Measurements from ENCODE around the gene TUBGCP6. TPM values are rescaled to one million over a fixed set of nuclear protein-coding genes. Genes with fewer than 3 reads are reported as not detected.
A peak's percentile ranks its signal among the peaks of the same experiment; 100 is the strongest.

The TUBGCP6 gene
- total and polyA plus RNA-seq, 2 experiments from 2014 or later = 18.6 to 47.1 TPM

DNA sequence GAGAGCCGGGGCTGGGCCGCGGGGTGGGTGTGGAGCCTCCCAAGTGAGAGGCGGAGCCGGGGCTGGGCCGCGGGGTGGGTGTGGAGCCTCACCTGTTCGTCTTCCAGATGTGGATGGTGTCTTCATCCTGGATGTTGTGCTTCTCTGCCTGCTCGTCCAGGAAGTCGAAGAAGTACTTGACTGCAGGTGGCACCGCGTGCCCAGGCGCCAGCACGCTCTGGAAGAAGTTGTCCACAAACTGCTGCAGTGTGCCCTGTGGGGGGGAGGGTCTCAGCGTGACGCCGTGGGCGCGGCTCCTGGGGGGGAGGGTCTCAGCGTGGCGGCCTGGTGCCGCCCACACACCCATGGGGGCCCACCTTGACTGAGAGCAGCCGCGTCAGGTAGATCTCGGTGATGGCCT, 32.9 kb upstream of the TUBGCP6 start:
- no peak overlapping the region for H3K27ac ChIP-seq (ENCODE audit: low read depth)
- H3K36me3 Mint-ChIP-seq (ENCODE audit: low read depth) = peaks cover 70% of the 10 kb centered on the region

DNA sequence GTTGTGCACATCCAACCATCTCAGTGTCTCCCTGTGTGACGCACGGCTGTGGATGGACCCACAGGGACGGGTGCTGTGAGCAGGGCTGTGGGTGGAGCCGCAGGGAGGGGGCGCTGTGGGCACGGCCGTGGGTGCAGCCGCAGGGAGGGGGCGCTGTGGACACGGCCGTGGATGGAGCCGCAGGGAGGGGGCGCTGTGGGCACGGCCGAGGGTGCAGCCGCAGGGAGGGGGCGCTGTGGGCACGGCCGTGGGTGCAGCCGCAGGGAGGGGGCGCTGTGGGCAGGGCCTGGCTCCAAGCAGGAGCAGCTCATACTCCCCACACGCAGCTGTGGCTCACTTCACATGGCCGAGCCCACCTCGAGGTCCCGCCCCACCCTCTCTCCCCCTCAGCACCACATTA, 31.3 kb upstream of the TUBGCP6 start:
- no peak overlapping the region for H3K27ac Mint-ChIP-seq
- Histone ChIP-seq H4K20me1 (replicated peaks; ENCODE audit: insufficient read depth) (no peaks in the 10 kb centered on the region), H3K4me1 (ENCODE audit: insufficient read depth) (no peaks in the 10 kb centered on the region), H3K79me2 (replicated peaks; ENCODE audit: insufficient read depth) (no peaks in the 10 kb centered on the region), H3F3A (replicated peaks; ENCODE audit: low read depth) (peaks cover under 1% of the 10 kb centered on the region; the same call in 1 of the 2 replicates), H3K9me2 (ENCODE audit: insufficient read depth) (no peaks in the 10 kb centered on the region), H3K4me3 (no peak overlapping the region), H3K36me3 (ENCODE audit: insufficient read depth) (0 out of 2 replicates have a peak, but pooled peaks cover 8% of the 10 kb centered on the region), H3K4me2 (no peak overlapping the region), H3K27me3 (ENCODE audit: insufficient read depth) (peaks cover 10% of the 10 kb centered on the region), H3K27ac (ENCODE audit: low read depth) (no peak overlapping the region), H2AFZ (no peak overlapping the region)
- peaks cover under 1% of the 10 kb centered on the region; the same call in 1 of the 3 replicates for H3K4me1 Mint-ChIP-seq
- no peak overlapping the region for H3K4me3 Mint-ChIP-seq
- H3K9me3 Mint-ChIP-seq = peaks cover 18% of the 10 kb centered on the region
- peaks cover 63% of the 10 kb centered on the region for H3K36me3 Mint-ChIP-seq (ENCODE audit: low read depth)
- no peak for TF ChIP-seq ETS1 (IDR thresholded peaks at IDR 0.05)
- TF ChIP-seq, protein P1, sequence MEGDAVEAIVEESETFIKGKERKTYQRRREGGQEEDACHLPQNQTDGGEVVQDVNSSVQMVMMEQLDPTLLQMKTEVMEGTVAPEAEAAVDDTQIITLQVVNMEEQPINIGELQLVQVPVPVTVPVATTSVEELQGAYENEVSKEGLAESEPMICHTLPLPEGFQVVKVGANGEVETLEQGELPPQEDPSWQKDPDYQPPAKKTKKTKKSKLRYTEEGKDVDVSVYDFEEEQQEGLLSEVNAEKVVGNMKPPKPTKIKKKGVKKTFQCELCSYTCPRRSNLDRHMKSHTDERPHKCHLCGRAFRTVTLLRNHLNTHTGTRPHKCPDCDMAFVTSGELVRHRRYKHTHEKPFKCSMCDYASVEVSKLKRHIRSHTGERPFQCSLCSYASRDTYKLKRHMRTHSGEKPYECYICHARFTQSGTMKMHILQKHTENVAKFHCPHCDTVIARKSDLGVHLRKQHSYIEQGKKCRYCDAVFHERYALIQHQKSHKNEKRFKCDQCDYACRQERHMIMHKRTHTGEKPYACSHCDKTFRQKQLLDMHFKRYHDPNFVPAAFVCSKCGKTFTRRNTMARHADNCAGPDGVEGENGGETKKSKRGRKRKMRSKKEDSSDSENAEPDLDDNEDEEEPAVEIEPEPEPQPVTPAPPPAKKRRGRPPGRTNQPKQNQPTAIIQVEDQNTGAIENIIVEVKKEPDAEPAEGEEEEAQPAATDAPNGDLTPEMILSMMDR (conservative IDR thresholded peaks at IDR 0.05; ENCODE audit: low read depth in 2 of 2) = peak in 1 of 2 experiments; percentile 70; a peak in 2 of 4 replicates
- peaks cover 13% of the 10 kb centered on the region for H3K27me3 Mint-ChIP-seq (ENCODE audit: insufficient read depth, low read depth, poor library complexity)
- DNase-seq (ENCODE audit: low spot score) (peak; percentile 71), ATAC-seq (peak; percentile 8; the same call in 2 of the 3 replicates)

More for the DNA sequence above, 32.9 kb upstream of the TUBGCP6 start:
- peaks cover 2% of the 10 kb centered on the region; the same call in 1 of the 2 replicates for H3K27me3 ChIP-seq (ENCODE audit: insufficient read depth)
- no peak overlapping the region for H3K4me3 Mint-ChIP-seq
- H3K4me2 ChIP-seq = no peak overlapping the region
- 0 out of 2 replicates have a peak, but pooled peaks cover 8% of the 10 kb centered on the region for H3K36me3 ChIP-seq (ENCODE audit: insufficient read depth)
- H3K9me3 Mint-ChIP-seq = peaks cover 18% of the 10 kb centered on the region
- no peaks in the 10 kb centered on the region for H3K79me2 ChIP-seq (replicated peaks; ENCODE audit: insufficient read depth)
- H3K27ac Mint-ChIP-seq = no peak overlapping the region
- H3K4me1 Mint-ChIP-seq = no peaks in the 10 kb centered on the region
- H4K20me1 ChIP-seq (replicated peaks; ENCODE audit: insufficient read depth) = no peaks in the 10 kb centered on the region
- TF ChIP-seq ZNF114 (CRISPR knock-in tag; IDR thresholded peaks at IDR 0.05) (no peak), POLR2AphosphoS5 (IDR thresholded peaks at IDR 0.05; ENCODE audit: low read depth) (no peak), ZNF331 (CRISPR knock-in tag; IDR thresholded peaks at IDR 0.05; ENCODE audit: low read depth) (no peak)
- H3K27me3 Mint-ChIP-seq (ENCODE audit: insufficient read depth, low read depth, poor library complexity) = peaks cover 10% of the 10 kb centered on the region
- no peaks in the 10 kb centered on the region for H3F3A ChIP-seq (replicated peaks; ENCODE audit: low read depth)
- H3K4me3 ChIP-seq = no peak overlapping the region
- no peak for DNase-seq (ENCODE audit: low spot score)
- no peaks in the 10 kb centered on the region for H3K9me2 ChIP-seq (ENCODE audit: insufficient read depth)
- no peaks in the 10 kb centered on the region for H3K4me1 ChIP-seq (ENCODE audit: insufficient read depth)
- no peak for ATAC-seq
- no peak overlapping the region for H2AFZ ChIP-seq
